Uterus (tissue), 4 donors: Measurements from ENCODE around the gene GOLGA6L22. TPM values are rescaled to one million over a fixed set of nuclear protein-coding genes. Genes with fewer than 3 reads are reported as not detected.
"Not testable (repeated sequence)": the region's sequence is repeated elsewhere in the genome, so short reads cannot be mapped to it uniquely, and the experiment has no call there.

Experiments used
- DNase-seq, 2 donors: peaks; one replicate each; pipeline ENCODE4 v3.0.0-alpha.2; 2019 to 2020
- H3K27ac ChIP-seq, 2 donors: fragments of 200-600 bp; sonication (generic); 1 replicate in 1 of 2; 2 replicates in 1 of 2; pipeline ENCODE4 v1.5.1; 2016 to 2018
- H3K27me3 ChIP-seq, 2 donors: fragments of 200-600 bp; sonication (generic); one replicate each; pipeline ENCODE4 v1.5.1; 2018 to 2019; ENCODE audit warnings: control low read depth in 1 of 2
- H3K36me3 ChIP-seq, 2 donors: fragments of 200-600 bp; sonication (generic); one replicate each; pipeline ENCODE4 v1.5.1; 2019; ENCODE audit warnings: control low read depth in 1 of 2
- H3K4me1 ChIP-seq, 2 donors: fragments of 200-600 bp; sonication (generic); one replicate each; pipeline ENCODE4 v1.5.1; 2018 to 2019; ENCODE audit warnings: control low read depth in 1 of 2
- H3K4me3 ChIP-seq, 2 donors: fragments of 200-600 bp; sonication (generic); 1 replicate in 1 of 2; 2 replicates in 1 of 2; pipeline ENCODE4 v1.5.1; 2018 to 2019; ENCODE audit warnings: mild to moderate bottlenecking in 1 of 2
- H3K9me3 ChIP-seq, 2 donors: fragments of 200-600 bp; sonication (generic); one replicate each; pipeline ENCODE4 v1.5.1; 2019; ENCODE audit warnings: control low read depth in 1 of 2
- intact Hi-C: fragments of 100-400 bp; cut with DNase I; formaldehyde crosslinking; loops from one replicate; pipeline ENCODE4 v1.15.1; 2023; ENCODE audit warnings: low total_unique reads
- total RNA-seq, 4 donors: library from RNA; depleted of rRNA in 3 of 4; stranded (reverse); fragments of >200 nt in 3 of 4; gene quantifications; one replicate each; pipeline versions ENCODE4 v1.1.0 to v1.2.4, GENCODE V29; 2014 to 2023
- donor health status: DM: yes; HTN: yes; CAD: no.

The GOLGA6L22 gene
- total RNA-seq, result not detected

- H3K27ac ChIP-seq, H3K4me3 ChIP-seq, H3K9me3 ChIP-seq, H3K27me3 ChIP-seq, H3K4me1 ChIP-seq, intact Hi-C loops, H3K36me3 ChIP-seq, DNase-seq: not testable (repeated sequence)
Measured at GRCh38 chr15:22458603-22459002, at the start of gene GOLGA6L22. GOLGA6L22 (plus strand) TSS chr15:22458903; CDS start chr15:22458994, 91 bp downstream.

DNA sequence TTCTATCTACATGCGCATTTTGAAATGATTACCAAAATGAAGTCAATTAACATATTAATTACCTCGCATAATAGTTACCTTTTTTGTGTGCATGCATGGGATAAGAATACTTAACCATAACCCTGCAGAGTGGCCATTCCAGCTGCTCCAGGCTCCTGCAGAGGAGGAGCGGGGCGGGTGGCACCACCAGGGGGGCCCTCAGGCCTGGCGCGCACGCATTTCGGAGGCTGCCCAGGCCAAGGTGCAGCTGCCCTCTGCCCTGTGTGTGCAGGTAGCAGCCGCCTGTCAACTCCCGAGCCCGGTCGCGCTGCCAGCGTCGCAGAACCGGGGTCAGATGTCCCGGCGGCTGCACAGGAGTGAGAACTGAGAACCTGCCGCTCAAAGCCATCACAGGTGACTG, 41.4 kb upstream of the GOLGA6L22 start:
- H3K4me3 ChIP-seq, H3K4me1 ChIP-seq, H3K9me3 ChIP-seq, H3K27ac ChIP-seq, H3K27me3 ChIP-seq, H3K36me3 ChIP-seq, intact Hi-C loops, DNase-seq: not testable (repeated sequence)

DNA sequence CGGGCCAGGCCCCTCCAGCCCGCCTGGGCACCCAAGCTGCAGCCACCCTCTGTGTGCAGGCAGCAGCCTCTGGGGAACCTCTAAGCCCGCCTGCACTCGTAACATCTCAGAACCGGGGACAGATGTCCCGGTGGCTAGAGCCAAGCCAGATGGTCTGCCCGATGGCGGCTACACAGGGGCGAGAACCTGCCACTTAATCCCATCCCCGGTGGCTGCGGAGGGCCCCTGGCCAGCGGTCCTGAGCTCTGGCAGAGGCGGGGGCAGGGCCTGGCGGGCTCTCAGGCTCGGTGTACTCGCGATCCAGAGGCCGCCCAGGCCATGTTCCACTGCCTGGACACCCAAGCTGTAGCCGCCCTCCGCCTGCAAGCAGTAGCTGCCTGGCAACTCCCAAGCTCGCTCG, 40.9 kb upstream of the GOLGA6L22 start:
- intact Hi-C loops, H3K27me3 ChIP-seq, H3K27ac ChIP-seq, DNase-seq, H3K9me3 ChIP-seq, H3K4me3 ChIP-seq, H3K36me3 ChIP-seq, H3K4me1 ChIP-seq: not testable (repeated sequence)

- H3K27me3 ChIP-seq, H3K36me3 ChIP-seq, intact Hi-C loops, H3K9me3 ChIP-seq, H3K4me1 ChIP-seq, H3K4me3 ChIP-seq, H3K27ac ChIP-seq, DNase-seq: not testable (repeated sequence)
Measured at GRCh38 chr15:22418212-22418611, 40.5 kb upstream of the GOLGA6L22 start.

- H3K36me3 ChIP-seq, H3K27me3 ChIP-seq, H3K9me3 ChIP-seq, H3K27ac ChIP-seq, DNase-seq, H3K4me1 ChIP-seq, intact Hi-C loops, H3K4me3 ChIP-seq: not testable (repeated sequence)
Measured at GRCh38 chr15:22418666-22419065, 40.0 kb upstream of the GOLGA6L22 start.

DNA sequence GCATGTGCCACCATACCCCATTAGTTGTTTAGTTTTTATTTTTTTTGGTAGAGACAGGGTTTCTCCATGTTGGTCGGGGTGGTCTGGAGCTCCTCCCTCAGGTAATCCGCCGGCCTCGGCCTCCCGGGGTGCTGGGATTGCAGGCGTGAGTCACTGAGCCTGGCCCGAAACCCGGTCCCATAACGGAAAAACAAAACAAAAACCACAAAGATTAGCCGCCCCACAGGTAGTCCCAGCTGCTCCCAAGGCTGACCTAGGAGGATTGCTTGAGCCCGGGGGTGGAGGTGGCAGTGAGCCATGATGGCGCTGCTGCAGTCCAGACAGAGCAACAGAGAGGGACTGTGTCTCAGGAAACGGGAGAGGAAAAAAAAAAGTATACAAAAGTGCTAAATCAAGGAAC, 38.4 kb upstream of the GOLGA6L22 start:
- intact Hi-C loops, H3K27me3 ChIP-seq, H3K36me3 ChIP-seq, H3K4me3 ChIP-seq, DNase-seq, H3K9me3 ChIP-seq, H3K4me1 ChIP-seq, H3K27ac ChIP-seq: not testable (repeated sequence)

DNA sequence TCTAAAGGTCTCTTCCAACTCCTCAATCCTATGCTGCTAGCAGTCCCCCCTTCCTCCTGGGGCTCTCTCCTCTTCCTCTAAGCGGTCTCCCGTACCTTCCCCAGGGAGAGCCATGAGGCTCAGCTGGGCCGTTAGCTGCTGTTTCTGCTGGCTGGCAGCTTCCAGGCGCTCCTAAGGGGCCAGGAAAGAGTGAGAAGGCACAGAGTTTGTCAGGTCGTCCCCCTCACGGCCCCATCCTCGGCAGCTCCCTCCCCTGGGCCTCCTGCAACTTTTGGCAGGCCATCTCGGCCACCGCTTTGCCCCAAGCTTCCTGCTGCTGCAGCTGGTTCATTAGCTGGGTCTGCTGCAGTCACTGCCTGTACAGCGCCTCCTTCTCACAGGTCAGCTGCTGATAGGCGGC, 29.3 kb upstream of the GOLGA6L22 start:
- DNase-seq, H3K27ac ChIP-seq, H3K9me3 ChIP-seq, H3K4me3 ChIP-seq, H3K4me1 ChIP-seq, H3K36me3 ChIP-seq, H3K27me3 ChIP-seq, intact Hi-C loops: not testable (repeated sequence)

GRCh38 chr15:22431687-22432086, 27.0 kb upstream of the GOLGA6L22 start:
- DNase-seq, result peak in 1 of 2 donors; percentile 8
- H3K4me3 ChIP-seq, H3K4me1 ChIP-seq, H3K27ac ChIP-seq, intact Hi-C loops, H3K27me3 ChIP-seq, H3K9me3 ChIP-seq, H3K36me3 ChIP-seq: not testable (repeated sequence)

DNA sequence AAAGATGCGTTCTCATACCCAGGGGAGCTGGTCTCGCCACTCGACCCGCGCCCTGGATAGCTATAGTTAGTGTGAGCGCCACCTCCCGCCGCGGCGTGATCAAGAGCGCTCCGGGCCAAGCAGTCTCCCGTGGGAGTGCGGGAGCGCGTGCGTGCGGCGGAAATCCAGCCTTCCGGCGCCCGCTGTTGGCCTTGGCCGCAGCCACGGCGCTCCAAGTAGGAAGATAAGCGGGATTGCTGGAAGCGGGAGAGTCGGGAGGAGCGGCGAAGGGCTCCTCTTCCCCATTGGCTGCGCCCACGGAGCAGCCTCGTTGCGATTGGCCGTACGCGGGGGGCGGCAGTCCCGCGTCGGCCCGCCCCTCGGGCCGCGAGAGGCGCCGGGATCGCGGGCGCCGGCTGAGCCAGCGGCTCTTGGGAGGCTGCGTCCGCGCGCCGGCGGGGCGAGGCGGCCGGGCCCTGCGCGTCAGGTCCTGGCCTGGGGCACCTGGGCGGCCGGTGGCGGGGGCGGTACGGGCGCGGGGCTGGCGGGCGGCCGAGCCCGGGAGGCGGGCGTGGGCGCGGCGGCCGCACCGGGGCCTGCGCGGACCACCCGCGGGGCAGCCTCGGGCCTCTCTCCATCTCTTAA, 35.9 kb downstream of the GOLGA6L22 start:
- H3K27me3 ChIP-seq, intact Hi-C loops, H3K36me3 ChIP-seq, H3K4me1 ChIP-seq, H3K9me3 ChIP-seq: not testable (repeated sequence)
- Histone ChIP-seq H3K4me3 (peak overlapping the region; percentile 25 to 47), H3K27ac (peak overlapping the region in 1 of 2 donors; percentile 69)
- DNase-seq, result peak; percentile 52 to 65

GRCh38 chr15:22497200-22497599, 38.5 kb downstream of the GOLGA6L22 start:
- intact Hi-C loops, H3K36me3 ChIP-seq, H3K9me3 ChIP-seq, H3K27ac ChIP-seq, H3K4me1 ChIP-seq, H3K4me3 ChIP-seq, DNase-seq, H3K27me3 ChIP-seq: not testable (repeated sequence)

- H3K27me3 ChIP-seq, intact Hi-C loops, DNase-seq, H3K4me3 ChIP-seq, H3K36me3 ChIP-seq, H3K4me1 ChIP-seq, H3K9me3 ChIP-seq, H3K27ac ChIP-seq: not testable (repeated sequence)
Measured at GRCh38 chr15:22498220-22498925, 39.7 kb downstream of the GOLGA6L22 start.

DNA sequence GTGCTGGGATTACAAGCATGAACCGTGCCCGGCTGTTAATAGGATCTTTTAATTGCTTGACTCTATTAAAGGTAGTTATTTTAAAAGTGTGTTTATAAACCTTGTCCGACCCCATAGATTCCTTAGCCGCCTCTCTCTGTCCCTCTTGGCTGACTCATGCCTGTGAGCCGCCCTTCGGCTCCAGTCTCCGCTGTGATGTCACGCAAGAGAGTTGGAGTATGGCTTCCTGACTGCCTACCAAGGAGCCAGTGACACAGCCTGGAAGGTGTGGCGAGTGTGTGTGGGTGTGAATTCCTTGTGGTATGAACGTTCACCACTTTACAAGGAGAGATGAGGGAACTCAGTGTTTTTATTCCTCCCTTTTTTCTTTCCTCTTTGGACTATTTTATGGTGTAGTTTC, 43.6 kb downstream of the GOLGA6L22 start:
- H3K27ac ChIP-seq, H3K36me3 ChIP-seq, H3K27me3 ChIP-seq, H3K9me3 ChIP-seq, H3K4me3 ChIP-seq, DNase-seq, H3K4me1 ChIP-seq, intact Hi-C loops: not testable (repeated sequence)

- intact Hi-C loops, H3K36me3 ChIP-seq, H3K9me3 ChIP-seq, H3K4me1 ChIP-seq, H3K27me3 ChIP-seq, H3K27ac ChIP-seq, DNase-seq, H3K4me3 ChIP-seq: not testable (repeated sequence)
Measured at GRCh38 chr15:22506959-22507358, 48.3 kb downstream of the GOLGA6L22 start.

GRCh38 chr15:22516140-22516539, 57.4 kb downstream of the GOLGA6L22 start:
- intact Hi-C loops, DNase-seq, H3K9me3 ChIP-seq, H3K4me3 ChIP-seq, H3K27ac ChIP-seq, H3K36me3 ChIP-seq, H3K4me1 ChIP-seq, H3K27me3 ChIP-seq: not testable (repeated sequence)
